Germinal center (tissue), 1 donor: ENCODE data around the gene TM4SF1.
A peak's percentile ranks its signal among the peaks of the same experiment; 100 is the strongest.
"Not testable (repeated sequence)": the region's sequence is repeated elsewhere in the genome, so short reads cannot be mapped to it uniquely, and the experiment has no call there.

Experiments used
- DNase-seq: peaks from one replicate; pipeline ENCODE4 v3.0.0; 2012; ENCODE audit warnings: mixed read lengths, low spot score

TM4SF1 gene

GRCh38 chr3:149343951-149344350 lies 33.5 kb downstream of the TM4SF1 start:
- peak; percentile 18 for DNase-seq

GRCh38 chr3:149342413-149343380 lies 34.8 kb downstream of the TM4SF1 start:
- no peak for DNase-seq

GRCh38 chr3:149340310-149340933 lies 37.0 kb downstream of the TM4SF1 start:
- DNase-seq = no peak

GRCh38 chr3:149339931-149340309 lies 37.5 kb downstream of the TM4SF1 start:
- DNase-seq = no peak

- DNase-seq = not testable (repeated sequence)
These were observed 40.0 kb downstream of the TM4SF1 start for GRCh38 chr3:149337486-149337885.

GRCh38 chr3:149336925-149337324 lies 40.5 kb downstream of the TM4SF1 start:
- no peak for DNase-seq

GRCh38 chr3:149333176-149333859 lies 44.1 kb downstream of the TM4SF1 start, which contains the start of gene TM4SF18:
TSS of gene TM4SF18 (minus strand) at chr3:149333636. CDS start at chr3:149333382, 254 bp downstream.
- DNase-seq = no peak

GRCh38 chr3:149332771-149333170 lies 44.7 kb downstream of the TM4SF1 start:
- DNase-seq = no peak

GRCh38 chr3:149332227-149332765 lies 45.2 kb downstream of the TM4SF1 start:
- DNase-seq = no peak

GRCh38 chr3:149331396-149331795 lies 46.1 kb downstream of the TM4SF1 start:
- no peak for DNase-seq

- no peak for DNase-seq
These were observed 46.7 kb downstream of the TM4SF1 start for GRCh38 chr3:149330609-149331331.

GRCh38 chr3:149327156-149327555 lies 50.3 kb downstream of the TM4SF1 start:
- DNase-seq = no peak

GRCh38 chr3:149325581-149325980 lies 51.9 kb downstream of the TM4SF1 start:
- no peak for DNase-seq

GRCh38 chr3:149324332-149324731 lies 53.1 kb downstream of the TM4SF1 start:
- no peak for DNase-seq

GRCh38 chr3:149321640-149322039 lies 55.8 kb downstream of the TM4SF1 start:
- no peak for DNase-seq

GRCh38 chr3:149321136-149321535 lies 56.3 kb downstream of the TM4SF1 start:
- no peak for DNase-seq

- no peak for DNase-seq
These were observed 57.7 kb downstream of the TM4SF1 start for GRCh38 chr3:149319750-149320149.
